HG03521 (cell line): ENCODE data around the gene HLA-E.
"Not testable (repeated sequence)": the region's sequence is repeated elsewhere in the genome, so short reads cannot be mapped to it uniquely, and the experiment has no call there.

ENCODE experiments used
- ATAC-seq: cut with Tn5 transposase; IDR thresholded peaks from one replicate; pipeline ENCODE4 v1.9.1; 2021; ENCODE audit warnings: mild to moderate bottlenecking, moderate library complexity; ENCODE audit not compliant: unreplicated experiment

Gene HLA-E

GRCh38 chr6:30489081-30490025, at the start of gene HLA-E:
Gene HLA-E, plus strand, starts transcription at chr6:30489509. Its CDS starts 23 bp downstream, at chr6:30489532.
- peak; percentile 86 for ATAC-seq

DNA sequence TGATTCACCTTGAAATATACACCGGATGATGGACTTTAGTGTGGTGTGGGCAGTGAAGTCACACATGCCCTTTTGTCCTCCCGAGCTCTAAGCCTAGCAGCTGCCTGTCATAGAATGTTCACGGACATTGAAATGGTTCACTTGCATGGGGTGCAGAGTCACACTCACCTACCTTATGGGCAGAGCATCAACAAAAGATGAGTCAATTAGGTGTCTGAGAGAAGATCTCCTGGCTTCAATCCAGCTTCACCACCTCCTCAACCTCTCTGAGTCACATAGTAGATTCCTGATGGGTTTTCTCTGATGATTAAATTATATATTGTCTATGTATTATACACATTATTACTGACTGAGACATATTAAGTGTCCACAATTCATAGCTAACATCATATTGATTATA, 48.1 kb upstream of the HLA-E start:
- no peak for ATAC-seq

DNA sequence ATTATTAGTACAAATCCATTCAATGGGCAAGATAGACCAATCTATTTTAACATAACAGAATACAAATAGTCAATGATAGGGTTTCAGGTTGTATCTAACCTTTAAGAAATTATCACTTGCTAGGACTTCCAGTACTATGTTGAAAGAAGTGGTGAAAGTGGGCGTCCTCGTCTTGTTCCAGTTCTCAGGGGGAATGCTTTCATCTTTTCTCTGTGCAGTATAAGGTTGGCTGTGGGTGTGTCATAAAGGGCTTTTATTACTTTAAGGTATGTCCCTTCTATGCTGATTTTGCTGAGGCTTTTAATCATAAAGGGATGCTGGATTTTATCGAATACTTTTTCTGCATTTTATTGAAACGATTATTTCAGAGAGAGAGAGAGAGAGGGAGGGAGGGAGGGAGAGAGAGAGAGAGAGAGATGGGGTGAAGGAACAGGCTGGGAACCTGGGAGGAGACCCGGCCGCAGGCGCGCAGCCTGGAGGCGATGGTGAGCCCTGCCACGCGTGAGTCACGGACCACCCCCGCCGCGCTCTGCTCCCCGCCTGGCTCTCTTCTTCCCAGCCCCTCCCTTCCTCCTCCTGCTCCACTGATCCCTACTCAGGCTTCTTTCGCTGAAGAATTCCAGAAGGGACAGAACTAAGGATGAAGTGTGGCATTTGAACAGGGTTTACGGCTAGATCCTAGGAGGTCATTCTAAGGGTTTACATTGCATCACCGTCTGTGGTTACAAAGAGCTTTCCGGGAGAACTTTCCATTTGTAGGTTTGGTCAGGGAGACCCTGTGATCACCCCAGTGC, 45.5 kb upstream of the HLA-E start:
- no peak for ATAC-seq

GRCh38 chr6:30444451-30444742, 44.9 kb upstream of the HLA-E start:
- ATAC-seq: no peak

- ATAC-seq: no peak
These were observed 43.0 kb upstream of the HLA-E start for GRCh38 chr6:30446259-30446658.

GRCh38 chr6:30447237-30447636, 42.1 kb upstream of the HLA-E start:
- no peak for ATAC-seq

GRCh38 chr6:30450548-30450908, 38.8 kb upstream of the HLA-E start:
- no peak for ATAC-seq

- no peak for ATAC-seq
These were observed 38.1 kb upstream of the HLA-E start for GRCh38 chr6:30450909-30451841.

GRCh38 chr6:30452736-30453507, 36.4 kb upstream of the HLA-E start:
- ATAC-seq: no peak

- ATAC-seq: no peak
These were observed 35.7 kb upstream of the HLA-E start for GRCh38 chr6:30453508-30454116.

DNA sequence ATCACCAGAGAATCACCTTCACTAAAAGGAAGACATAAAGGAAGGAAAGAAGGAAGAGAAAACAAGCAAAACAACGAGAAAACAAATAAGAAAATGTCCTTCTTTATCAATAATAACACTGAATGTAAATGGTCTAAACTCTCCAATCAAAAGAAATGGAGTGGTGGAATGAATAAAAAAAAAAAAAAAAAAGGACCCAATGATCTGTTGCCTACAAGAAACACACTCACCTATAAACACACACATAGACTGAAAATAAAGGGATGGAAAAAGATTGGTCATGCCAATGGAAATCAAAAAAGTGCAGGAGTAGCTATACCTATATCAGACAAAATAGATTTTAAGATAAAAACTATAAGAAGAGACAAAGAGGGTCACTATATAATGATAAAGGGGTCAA, 30.2 kb upstream of the HLA-E start:
- ATAC-seq: no peak

GRCh38 chr6:30461055-30461454, 28.3 kb upstream of the HLA-E start:
- ATAC-seq: no peak

DNA sequence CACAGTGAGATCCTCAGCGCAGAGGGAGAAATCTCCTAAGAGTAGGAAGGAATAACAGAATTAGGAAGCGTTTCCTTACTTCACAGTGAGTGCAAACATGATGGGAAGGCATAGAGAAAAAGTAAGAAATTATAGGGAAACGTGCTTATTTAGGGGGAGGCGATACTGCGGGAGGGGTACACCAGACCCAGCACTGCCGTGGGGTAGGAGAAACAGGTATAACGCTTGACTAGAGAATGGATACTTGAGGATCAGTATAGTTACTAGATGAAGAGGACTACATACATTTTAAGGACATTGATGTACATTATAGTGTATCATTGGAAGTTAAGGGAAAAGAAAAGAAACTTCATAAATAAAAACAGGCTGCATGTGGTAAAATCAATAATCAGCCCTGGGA, 26.8 kb upstream of the HLA-E start:
- ATAC-seq: no peak

- ATAC-seq: no peak
These were observed 26.1 kb upstream of the HLA-E start for GRCh38 chr6:30463242-30463641.

- no peak for ATAC-seq
These were observed 25.4 kb upstream of the HLA-E start for GRCh38 chr6:30463651-30464618.

DNA sequence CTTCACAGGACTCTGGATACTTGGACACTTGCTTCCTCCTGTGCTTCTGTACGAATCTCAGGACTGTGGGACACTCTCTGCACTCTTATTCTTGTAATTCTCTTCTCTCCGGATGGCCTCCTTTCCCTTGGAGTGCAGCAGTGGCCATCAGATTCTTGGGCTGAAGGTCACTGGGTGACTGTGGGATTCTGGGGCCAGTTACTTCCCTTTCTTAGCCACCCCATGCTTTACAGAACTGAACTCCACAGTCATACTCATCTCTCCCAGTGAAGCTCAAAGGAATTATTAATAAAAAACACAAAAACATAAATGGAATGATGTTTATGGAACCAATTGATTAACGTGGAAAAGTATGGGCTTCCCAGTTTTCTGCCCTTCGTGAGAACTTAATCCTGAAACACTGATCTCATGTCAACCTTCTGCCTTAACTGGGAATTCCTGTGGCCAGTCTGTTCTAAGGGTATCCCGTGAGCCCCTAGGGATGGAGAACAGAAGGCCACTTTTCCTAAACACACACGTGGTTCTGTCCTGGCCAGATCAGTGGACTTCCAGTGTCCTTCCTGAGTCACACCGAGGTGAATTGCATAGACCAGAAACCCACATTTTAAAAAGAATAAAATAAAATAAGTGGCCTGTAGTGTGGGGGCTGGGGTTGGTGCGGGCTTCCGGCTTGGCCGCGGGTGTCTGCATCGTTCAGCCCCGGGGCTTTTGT, 23.6 kb upstream of the HLA-E start:
- no peak for ATAC-seq

GRCh38 chr6:30470968-30471367, 18.3 kb upstream of the HLA-E start:
- no peak for ATAC-seq

DNA sequence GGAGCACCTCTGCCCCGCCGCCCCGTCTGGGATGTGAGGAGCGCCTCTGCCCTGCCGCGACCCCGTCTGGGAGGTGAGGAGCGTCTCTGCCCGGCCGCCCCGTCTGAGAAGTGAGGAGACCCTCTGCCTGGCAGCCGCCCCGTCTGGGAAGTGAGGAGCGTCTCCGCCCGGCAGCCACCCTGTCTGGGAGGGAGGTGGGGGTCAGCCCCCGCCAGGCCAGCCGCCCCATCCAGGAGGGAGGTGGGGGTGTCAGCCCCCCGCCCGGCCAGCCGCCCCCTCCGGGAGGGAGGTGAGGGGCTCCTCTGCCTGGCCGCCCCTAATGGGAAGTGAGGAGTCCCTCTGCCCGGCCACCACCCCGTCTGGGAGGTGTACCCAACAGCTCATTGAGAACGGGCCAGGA, 14.2 kb upstream of the HLA-E start:
- ATAC-seq: not testable (repeated sequence)
